SK-N-MC (cell line): ENCODE measurements around the gene SOD1.

Experiments used
- DNase-seq: peaks from one replicate; pipeline ENCODE4 v3.0.0-alpha.2; 2011; ENCODE audit warnings: low read depth, low spot score
- H3K27ac ChIP-seq: fragments of 200-600 bp; sonication (generic); 2 replicates; pipeline ENCODE4 v1.5.1; 2016; ENCODE audit warnings: mixed run types
- H3K36me3 ChIP-seq: fragments of 200-600 bp; sonication (generic); 2 replicates; pipeline ENCODE4 v1.6.1; 2017; ENCODE audit warnings: antibody characterized with exemption, low read length, mixed read lengths; ENCODE audit not compliant: insufficient read depth
- H3K4me3 ChIP-seq: fragments of 200-600 bp; sonication (generic); 2 replicates; pipeline ENCODE4 v1.5.1; 2016
- H3K9ac ChIP-seq: fragments of 200-600 bp; sonication (generic); 2 replicates; pipeline ENCODE4 v1.8.0; 2017; ENCODE audit warnings: mixed run types, mixed read lengths; ENCODE audit not compliant: insufficient read length
- H3K9me3 ChIP-seq: fragments of 200-600 bp; sonication (generic); 2 replicates; pipeline ENCODE4 v1.6.1; 2017; ENCODE audit warnings: low read depth, mild to moderate bottlenecking, antibody characterized with exemption, low read length, moderate library complexity, mixed read lengths
- EZH2 ChIP-seq: fragments of 200-600 bp; sonication (generic); IDR thresholded peaks from one replicate; pipeline ENCODE4 v1.6.1; 2017; ENCODE audit warnings: antibody characterized with exemption
- FOXP2 ChIP-seq: optimal IDR thresholded peaks from 2 replicates; pipeline ENCODE3; 2011; ENCODE audit warnings: mild to moderate bottlenecking, moderate library complexity; ENCODE audit not compliant: insufficient read depth; ENCODE audit errors: extremely low read length, control extremely low read depth
- POLR2AphosphoS5 ChIP-seq: IDR thresholded peaks from 2 replicates; pipeline ENCODE4 v1.6.1; 2012; ENCODE audit warnings: mild to moderate bottlenecking, low read depth, low read length, borderline replicate concordance

The SOD1 gene

DNA sequence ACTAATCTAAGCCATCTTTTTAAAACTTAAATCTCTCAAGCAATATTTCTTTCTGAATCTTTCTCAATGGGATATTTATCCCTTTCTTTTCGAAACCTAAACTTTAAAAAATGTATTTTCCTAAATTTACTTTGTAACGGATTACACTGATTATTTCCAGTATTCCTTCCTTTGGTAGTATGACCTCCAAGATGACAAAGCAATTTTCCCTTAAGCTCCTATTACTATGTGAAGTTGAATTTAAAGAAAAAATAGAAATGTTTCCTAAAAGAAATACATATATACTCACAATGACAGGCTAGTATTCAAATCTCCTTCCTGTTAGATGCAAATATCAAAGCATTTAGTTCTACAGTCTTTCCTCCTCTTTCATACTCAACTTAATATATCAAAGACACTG lies 56.6 kb downstream of the SOD1 start:
- H3K9me3 ChIP-seq, result no peaks in the 10 kb centered on the region
- TF ChIP-seq EZH2 (no peak), FOXP2 (no peak), POLR2AphosphoS5 (no peak)
- H3K27ac ChIP-seq, result peak overlapping the region; percentile 12; the same call in 1 of the 2 replicates
- no peak for DNase-seq
- H3K4me3 ChIP-seq, result no peak overlapping the region
- H3K9ac ChIP-seq, result no peak overlapping the region
- H3K36me3 ChIP-seq, result peaks cover 13% of the 10 kb centered on the region
